HG03457 (cell line): ENCODE data around the gene CCDC93.

ENCODE experiments used
- ATAC-seq: cut with Tn5 transposase; IDR thresholded peaks from one replicate; pipeline ENCODE4 v1.9.1; 2021; ENCODE audit warnings: moderate number of reproducible peaks; ENCODE audit not compliant: unreplicated experiment

Gene CCDC93

DNA sequence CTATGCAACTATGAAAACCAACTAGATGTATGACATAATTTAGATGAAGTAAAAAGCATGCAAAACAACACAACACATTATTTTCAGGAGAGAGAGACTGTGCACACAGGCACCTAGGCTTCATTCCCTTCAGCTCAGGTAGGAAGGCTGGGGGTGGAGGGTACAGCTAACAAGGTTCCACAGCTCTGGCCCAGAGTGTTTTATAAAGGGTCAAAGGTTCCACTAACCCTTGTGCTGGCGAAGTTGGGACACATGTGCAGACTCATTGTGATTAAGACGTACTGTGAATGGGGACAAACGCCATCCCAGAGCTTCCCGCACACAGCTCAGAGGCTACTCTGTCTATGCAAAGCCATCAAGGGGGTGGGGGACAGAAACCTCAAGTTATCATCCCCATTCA lies 19.1 kb downstream of the CCDC93 start:
- no peak for ATAC-seq

DNA sequence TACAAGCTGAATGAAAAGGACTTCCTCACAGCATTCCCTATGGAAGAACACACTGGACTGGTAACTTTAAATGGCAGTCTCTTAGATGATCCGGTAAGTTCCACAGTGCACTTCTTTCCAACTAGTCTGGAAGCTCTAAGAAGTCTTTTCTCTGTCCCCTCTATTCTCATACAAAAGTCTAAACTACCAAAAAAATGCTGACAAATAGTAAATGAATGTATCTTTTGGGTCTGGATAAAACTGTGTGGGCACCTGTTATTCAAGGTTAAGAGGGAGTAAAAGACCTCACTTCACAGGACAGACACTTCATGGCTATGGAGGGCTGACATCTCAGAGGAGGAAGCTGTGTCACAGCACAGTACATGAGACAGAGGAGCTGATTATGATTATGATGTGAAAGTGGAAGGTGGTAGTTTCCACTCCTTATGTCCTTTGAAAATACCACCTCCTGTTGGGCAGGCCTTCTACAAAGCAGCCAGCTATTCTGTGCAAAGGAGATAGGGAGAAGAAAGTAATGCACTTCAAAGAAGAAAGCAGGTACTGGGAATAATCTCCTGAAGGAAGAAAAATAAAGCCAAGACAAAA lies 23.9 kb downstream of the CCDC93 start:
- no peak for ATAC-seq

DNA sequence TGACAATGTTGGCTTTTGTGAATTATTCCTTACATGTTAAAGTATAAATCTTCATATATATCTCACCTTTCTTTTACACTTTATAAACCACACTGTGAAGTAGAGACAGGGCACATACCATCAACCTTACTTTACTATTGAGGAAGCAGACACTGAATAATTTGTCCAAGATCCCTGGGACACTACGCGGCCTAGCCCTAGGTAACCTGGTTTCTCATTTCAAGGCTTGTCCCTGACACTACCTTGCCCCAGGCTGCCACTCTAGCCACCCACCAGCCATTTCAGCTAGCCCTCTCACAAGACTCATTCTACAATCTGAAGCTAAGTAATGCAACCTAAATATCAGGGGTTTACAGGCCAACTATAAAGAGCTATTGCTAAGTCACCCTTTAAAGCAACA lies 26.7 kb downstream of the CCDC93 start:
- ATAC-seq = no peak

DNA sequence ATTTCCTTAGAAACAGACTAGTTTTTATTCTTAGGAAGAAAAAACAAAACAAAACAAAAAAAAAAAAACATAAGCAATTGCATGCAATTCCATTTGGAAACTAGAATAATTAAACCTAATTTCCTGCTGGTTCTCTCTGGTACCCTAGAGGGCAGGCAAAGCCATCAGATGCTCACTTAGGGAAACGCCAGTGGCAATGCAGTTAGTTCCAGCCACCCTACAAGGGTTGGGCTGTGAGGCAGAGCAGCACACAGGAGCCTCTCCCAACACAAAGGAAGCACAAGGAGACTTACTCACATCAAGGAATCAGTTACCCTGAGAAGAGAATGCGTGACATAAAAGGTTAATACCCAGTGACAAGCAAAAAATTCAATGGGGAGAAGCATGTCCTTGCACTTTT lies 28.8 kb downstream of the CCDC93 start:
- no peak for ATAC-seq

DNA sequence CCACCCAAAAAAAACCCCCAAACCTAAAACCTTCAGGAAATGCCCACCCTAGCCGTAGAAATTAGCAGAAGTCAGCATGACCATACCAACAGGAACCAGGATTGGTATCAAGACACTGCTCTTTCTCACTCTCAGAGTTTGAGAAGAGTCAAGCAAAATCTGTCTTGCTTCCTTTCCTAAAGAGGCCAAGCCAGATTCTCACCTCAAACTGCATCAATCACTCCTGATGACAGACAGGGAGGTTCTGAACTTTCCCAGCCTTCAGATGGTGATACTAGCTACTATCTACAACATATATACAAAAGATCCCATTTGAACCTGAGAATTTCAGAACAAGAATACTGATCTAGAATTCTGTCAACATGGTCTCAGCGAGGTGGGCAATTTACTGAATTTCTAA lies 29.7 kb downstream of the CCDC93 start:
- ATAC-seq = no peak

DNA sequence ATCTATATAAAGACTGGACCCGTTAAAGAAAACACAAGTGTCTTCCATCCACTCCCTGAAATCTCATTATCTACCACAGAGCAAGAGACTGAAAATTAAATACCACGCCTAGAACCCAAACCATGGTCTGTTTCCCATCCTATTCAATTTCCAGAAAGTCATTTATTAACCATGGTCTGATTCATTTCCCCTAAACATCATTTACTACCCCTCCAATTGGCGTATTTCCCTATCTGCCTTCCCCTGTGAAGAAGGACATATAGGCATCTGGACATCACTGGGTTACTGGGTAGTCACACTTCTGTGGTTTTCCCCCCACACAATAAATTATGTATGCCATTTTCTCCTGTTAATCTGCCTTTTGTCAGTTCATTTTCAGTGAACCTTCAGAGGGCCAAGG lies 30.8 kb downstream of the CCDC93 start:
- no peak for ATAC-seq

DNA sequence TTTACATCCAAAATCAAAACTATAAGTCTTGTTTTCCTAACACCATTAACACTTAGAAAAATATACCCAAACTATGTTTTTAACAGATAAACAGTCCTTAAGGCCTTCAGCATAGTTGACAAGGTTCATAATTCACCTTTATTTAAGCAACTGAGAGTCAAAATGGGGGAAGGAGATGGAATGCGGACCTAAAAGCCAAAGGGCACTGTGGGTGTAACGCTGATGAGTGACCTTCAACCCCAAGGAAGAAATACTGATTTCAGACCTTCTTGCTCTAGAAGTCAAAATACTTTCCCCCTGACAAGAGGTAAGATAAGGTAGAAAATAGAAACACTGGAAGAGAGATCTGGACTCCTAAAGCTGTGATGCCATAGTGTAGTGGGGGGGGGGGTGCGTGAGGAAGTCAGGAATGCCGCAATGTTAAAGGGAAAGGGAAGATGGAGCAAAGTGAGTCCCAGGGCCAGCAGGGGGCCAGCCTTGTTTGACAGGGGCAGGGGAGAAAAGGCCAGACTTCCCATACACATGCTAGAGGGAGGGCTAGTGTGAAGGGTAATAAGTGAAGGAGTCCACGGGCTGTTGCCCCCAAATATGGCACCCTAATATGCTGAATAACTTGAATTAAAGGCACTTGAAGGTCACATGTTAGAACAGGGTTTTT lies 31.4 kb downstream of the CCDC93 start:
- no peak for ATAC-seq

DNA sequence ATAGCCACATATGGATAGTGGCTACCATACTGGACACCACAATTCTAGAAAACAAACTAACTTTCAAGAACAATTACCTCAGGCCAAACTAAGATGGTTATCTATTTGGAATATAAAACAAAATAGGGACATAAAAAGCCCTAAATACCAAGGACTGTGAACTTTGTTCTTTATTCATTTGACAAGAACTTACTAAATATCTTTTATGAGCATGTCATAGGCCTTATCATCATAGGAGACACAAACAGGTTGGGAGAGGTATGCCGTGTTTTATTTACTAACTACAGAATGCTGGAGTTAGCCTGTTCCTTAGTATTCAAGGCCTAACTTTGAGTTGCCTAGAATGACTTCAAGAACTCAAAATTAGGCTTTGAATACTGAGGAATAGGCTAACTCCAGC lies 32.1 kb downstream of the CCDC93 start:
- ATAC-seq = no peak

DNA sequence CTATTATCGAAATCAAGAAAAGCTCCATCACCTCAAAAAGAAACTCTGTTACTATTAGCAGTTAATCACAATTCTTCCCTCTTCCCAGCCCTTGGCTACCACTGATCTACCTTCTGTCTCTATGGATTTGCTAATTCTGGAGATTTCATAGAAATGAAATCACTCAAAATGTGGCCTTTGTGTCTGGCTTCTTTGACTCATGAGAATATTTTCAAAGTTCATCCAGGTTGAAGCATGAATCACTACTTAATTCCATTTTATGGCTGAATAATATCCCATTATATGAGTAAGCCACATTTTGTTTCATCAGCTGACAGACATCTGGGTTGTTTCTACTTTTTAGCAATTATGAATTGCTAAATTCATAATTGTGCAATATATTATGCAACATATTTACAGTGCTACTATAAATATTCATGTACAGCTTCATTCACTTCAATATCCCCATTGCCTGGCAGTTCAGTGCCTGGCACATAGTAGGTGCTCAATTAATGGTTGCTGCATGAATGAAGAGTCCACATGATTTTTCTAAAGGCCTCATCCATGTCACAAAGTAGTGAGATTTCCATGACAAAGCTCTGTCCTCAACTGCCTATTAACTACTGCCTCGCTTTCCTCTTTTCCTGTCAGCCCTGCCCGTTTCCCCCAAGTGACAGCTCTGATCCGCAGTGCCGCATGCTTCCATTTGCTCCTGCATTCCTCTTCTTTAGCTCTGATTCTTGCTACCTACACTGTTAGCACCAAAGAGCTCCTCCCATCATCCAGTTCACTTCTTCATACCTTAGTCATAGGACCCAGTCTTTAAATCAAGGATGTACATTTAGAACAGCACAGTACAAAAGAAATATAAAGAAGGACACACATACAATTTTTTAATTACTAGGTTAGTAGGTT lies 32.8 kb downstream of the CCDC93 start:
- ATAC-seq = no peak

DNA sequence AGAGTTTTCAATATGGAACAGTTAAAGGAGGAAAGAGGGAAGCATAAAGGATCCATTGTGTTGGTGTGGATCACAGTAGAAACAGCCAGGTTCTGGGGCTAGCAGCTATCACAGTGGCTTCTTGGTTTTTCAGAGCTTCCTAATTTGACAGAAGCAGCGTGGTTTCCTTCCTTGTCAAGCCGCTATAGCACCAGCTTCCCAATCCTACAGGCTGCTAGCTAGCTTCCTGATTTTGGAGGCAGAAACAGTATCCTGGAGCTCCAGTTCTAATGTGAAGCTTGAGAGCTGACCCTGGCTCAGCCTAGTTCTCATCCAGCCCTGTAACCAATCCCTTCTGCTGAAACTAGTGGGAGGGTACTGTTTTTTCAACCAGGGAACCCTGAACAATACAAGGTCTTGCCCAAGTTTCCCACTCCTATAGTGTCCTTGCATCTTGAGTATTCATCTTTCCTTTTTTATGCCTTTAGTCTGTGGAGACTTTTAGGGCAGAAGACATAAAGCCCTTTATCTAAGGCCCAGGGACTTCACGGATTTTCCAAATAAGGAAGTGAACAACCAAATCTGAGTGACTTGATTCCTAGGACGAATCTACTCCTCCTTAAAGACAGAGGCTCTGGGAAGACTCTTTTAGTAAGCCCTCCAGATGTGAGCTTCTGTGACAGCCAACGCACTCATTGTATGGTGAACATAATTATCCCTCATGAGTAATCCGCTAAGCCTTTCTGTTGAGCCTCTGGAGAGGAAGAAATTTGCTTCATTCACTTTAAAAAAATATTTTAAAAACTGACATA lies 33.8 kb downstream of the CCDC93 start:
- ATAC-seq = no peak

DNA sequence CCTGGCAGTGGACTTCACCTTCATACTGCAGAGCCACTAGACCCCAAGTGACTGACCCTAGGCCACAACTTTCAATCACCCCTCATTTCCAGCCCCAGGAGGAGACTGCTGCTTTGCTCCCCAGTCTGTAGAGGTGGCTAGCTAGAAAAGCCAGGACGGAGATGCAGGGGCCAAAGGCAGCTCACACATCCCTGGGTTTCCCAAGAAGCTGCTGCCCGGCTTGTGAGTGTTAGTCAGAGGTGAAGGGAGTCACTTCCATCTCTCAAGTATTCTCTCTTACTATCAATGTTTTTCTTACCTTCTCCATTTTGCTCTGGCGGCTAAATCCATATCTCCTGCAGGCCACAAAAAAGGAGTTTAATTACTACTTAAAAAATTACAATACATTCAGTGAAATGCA lies 36.2 kb downstream of the CCDC93 start:
- no peak for ATAC-seq

DNA sequence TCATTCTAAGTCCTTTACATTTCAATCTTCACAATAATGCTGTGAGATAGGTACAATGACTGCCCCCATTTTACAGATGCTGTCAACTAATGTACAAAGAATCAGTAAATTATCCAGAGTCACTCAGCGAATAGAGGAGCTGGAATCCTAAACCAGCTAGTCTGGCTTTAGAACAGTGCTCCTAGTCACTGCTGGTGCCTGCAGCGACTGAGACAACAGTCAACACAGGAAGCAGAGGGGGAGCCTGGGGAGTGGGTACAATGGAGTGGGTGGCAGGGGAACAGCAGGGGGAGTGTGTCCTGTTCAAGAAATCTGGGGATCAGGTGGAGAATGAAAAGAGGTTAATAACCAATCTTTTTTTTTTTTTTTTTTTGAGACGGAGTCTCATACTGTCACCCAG lies 37.3 kb downstream of the CCDC93 start:
- ATAC-seq = no peak

DNA sequence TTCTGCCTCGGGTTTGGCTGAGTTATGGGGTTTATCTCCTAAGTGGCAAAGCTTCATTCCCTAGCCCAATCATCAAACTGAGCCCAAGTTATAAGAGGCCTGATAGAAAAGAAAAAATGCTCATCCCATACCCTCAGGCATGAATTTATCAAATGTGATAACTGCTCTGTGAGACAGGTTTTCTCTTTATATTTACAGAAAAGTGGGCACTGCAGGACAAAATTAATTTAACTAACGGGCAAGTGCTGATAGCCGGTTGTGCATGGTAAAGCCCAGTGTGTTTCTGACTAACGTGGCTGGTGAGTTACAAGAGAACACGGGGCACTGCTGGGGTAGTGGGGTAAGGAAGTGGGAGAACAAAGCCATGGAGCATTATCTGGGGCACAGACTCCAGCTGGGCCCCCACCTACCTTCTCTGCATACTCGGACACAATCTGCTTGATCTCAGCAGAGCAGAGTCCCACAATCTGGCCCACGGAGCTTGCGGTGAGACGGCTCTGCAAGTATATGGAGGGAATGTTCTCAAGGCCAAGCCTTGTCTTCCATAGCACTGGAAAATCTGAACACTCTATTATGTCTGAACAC lies 40.3 kb downstream of the CCDC93 start:
- no peak for ATAC-seq

DNA sequence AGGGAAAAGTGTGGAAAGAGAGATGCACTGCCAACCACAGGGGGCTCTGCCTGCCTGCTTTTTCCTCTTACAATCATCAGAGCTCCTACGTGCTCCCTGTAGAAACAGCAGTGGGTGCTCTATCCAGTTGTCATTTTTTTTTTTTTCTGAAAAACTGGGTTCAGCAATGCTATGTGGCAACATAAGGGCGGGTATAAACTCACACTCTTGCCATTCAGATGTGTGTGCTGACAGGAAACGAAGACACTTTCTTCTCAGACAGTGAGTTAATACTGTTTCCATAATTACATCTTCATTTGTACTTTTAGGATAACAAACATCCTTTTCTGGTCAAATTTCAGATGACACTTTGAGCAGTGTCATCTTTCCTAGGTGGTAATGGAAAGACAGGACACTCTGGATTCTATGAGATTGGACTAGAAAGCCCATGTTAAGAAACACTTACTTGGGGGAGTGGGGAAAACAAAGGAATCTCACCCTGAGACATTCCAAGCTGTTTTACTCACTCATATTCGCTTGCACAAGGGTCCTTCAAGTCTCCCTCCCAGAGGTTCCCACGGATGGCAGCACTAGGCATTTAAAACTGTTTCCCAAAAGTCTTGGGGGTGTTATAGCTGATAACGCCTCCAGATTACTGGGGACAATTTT lies 41.3 kb downstream of the CCDC93 start:
- ATAC-seq = no peak

DNA sequence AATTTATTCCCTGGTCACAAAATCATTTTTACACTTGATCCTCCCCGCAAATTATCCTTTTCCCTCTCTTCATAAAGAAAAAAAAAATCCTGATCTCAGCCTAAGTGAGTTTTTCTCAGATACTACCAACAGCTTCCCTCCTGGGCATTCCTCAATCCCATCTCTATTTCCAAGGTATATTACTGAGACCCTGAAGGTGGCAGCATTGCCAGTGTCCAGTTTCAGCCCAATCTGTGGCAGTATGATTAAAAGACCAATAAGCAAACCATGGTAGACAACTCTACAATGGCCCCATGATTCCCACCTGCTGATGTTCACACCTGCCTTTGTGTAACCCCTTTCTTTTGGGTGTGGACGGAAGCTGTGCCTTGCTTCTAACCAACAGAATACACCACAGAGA lies 45.1 kb downstream of the CCDC93 start:
- ATAC-seq = no peak

DNA sequence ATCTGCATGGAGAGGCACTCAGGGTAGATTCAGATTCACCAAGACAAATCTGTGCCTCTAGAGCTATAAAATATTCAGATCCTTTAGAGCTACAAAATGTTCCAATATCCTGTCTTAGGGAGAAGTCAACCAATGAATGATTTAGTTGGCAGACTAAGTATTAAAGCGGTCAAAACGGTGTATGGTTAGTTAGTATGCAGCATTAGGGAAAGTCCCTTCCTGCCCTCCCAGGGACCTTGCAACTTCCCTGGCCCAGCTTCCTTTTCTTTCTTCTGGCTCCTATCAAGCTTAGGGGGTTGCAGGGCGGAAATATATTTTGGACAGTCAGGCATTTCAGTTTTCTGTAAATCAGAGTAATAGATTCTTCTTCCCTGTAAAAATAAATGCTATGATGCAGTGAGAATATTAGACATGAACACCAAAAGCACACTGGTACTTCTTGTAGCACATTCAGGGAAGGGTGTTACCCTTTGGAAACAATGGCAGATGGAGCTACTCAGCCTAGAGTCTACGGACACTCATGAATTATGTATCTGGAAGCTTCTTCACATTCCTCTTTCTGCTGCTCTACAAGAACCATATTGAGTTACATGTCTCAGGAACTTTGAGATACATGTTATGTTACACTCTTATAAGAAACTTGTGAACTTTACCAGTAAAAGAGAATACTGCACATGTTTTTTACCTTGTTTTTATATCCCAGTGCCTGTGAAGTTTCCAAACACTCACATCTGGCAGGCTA lies 45.7 kb downstream of the CCDC93 start:
- ATAC-seq = no peak

DNA sequence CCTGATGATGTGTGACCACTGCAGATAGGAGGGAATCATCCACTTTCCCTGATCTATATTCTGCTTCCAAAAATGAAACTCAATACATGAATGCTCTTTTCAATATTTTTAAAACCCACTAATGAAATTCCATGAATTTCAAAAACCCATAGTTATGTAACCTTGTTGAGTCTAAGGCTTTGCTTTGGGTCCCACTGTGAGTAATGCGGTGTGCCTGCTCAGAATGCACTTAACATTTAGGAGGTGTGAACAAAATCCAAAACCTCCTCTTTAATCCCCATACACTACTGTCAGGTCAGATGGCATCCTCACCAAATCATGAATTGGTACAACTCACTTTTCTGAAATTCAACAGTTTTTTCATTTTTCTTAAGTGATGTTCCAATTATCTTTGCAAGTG lies 50.4 kb downstream of the CCDC93 start:
- ATAC-seq = no peak

DNA sequence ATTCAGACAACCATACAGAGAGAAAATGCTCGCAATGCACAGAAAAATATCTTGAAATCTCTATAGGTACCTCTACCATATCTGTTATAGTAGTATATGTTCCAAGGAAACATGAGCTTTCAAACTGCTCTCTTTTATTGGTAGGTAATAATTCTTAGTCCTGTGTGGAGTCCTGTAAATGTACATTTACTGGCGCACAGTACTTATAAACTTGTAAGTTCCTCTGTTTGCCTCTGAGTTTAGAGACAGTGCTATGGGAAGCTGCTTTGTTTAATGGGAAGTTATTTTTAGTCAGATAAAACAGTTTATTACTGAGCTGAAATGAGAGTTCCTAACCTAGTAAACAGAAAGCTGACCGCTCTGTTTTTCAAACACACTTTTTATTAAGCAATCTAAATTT lies 52.7 kb downstream of the CCDC93 start:
- no peak for ATAC-seq

DNA sequence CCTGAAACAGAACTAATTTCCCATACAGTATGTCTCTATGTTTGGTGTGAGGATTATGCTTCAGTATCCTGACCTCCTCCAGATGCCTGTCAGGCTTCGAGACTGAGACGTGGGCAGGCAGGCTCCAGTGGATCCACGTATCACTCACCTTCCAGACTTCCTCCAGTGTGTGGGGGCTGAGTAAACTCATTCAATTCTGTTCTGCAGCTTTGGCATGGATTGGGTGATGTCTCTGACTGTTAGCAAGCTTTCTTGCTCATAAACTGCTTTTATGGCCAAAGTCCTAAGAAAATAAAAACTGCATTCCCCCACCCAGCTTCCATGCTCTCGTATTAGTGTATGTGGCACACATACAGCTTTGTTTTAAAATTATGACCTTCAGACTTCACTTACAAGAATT lies 53.6 kb downstream of the CCDC93 start:
- no peak for ATAC-seq

DNA sequence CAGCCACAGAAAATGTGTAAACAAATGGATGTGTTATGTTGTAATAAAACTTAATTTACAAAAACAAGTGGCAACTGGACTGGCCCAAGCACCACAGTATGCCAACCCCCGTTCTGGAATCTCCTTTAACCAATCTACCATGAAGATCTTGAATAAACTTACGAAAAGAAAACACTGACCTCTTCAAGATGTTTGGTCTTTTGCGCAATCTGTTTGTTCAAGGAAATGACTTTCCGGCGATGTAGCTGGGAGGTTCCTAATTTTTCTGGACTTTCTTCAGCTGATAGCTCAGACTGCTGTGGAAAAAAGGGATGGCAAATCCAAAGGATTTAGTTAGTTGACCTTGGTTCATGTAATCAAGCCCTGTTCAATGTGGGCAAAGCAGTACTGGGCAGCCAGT lies 55.7 kb downstream of the CCDC93 start:
- no peak for ATAC-seq
